ENCODE data around the gene ARHGEF10L. TPM values are rescaled to one million over a fixed set of nuclear protein-coding genes. Genes with fewer than 3 reads are reported as not detected.

ARHGEF10L gene
- total RNA-seq, 1 donor from 2014 or later = 20.3 TPM

DNA sequence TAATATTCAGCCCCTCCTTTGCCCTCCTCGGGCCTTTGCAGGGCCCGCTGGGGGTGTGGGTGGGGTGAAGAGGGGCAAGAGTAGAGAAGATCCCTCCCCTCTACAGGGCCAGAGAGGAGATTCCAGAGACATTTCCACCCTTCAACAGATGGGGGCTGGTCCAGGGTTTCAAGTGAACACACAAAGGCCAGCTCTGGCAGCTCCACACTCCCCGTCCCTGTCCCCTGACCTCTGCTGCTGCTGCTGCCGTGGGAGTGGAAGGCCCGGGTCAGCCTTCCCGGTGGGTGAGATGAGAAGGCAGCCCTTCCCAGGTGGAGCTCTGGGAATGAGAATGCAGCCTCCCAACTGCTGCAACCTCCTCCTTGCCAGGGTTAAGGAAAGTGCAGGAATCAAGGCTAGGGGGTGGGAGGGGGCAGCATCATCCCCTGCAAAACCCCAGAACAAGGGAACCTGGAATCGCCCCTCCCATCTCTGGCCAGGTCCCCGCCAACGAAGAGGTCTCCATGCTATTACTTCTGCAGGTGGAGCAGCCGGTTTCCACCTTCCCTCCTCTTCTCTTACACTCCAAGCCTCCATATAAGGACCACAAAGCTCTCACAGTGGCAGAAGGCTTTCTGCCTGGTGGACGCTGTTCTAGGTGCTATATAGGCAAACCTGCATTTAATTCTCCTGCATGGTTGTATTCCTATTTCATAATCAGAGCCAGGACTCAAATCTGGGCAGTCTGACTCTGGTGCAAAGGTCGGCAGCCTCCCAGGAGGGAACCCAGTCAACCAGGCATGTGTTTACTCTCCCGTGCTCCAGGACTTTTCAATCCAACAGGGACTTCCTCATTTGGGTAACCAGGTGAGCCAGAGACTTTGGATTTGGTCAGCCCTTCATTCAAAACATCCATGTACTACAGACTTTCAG, 22.9 kb upstream of the ARHGEF10L start:
- no peak overlapping the region for H3K9ac ChIP-seq
- Mint-ChIP-seq H3K4me1 (peaks cover 25% of the 10 kb centered on the region), H3K27ac (peak overlapping the region; percentile 79), H3K9me3 (no peaks in the 10 kb centered on the region), H3K4me3 (peak overlapping the region; percentile 57), H3K27me3 (ENCODE audit: insufficient read depth, low read depth) (peaks cover 2% of the 10 kb centered on the region), H3K36me3 (no peaks in the 10 kb centered on the region)
- no peaks in the 10 kb centered on the region for H3K79me2 ChIP-seq (ENCODE audit: low read depth)
- no peaks in the 10 kb centered on the region for H4K20me1 ChIP-seq (ENCODE audit: low read depth)
- H3F3A ChIP-seq (ENCODE audit: low read depth) = peaks cover 7% of the 10 kb centered on the region
- H3K4me3 ChIP-seq = no peak overlapping the region
- no peaks in the 10 kb centered on the region for H3K9me3 ChIP-seq (ENCODE audit: low read depth)
- H3K27ac ChIP-seq = no peak overlapping the region
- peaks cover 13% of the 10 kb centered on the region for H3K4me1 ChIP-seq
- peak overlapping the region; percentile 96 for H2AFZ ChIP-seq (replicated peaks)
- peak; percentile 54 for DNase-seq (ENCODE audit: low spot score)
- H3K36me3 ChIP-seq = no peaks in the 10 kb centered on the region
- TF ChIP-seq EZH2phosphoT487 (IDR thresholded peaks at IDR 0.05) (no peak), CTCF (IDR thresholded peaks at IDR 0.05) (peak; percentile 6)
- H3K27me3 ChIP-seq = no peaks in the 10 kb centered on the region
- H3K4me2 ChIP-seq = peak overlapping the region; percentile 39

DNA sequence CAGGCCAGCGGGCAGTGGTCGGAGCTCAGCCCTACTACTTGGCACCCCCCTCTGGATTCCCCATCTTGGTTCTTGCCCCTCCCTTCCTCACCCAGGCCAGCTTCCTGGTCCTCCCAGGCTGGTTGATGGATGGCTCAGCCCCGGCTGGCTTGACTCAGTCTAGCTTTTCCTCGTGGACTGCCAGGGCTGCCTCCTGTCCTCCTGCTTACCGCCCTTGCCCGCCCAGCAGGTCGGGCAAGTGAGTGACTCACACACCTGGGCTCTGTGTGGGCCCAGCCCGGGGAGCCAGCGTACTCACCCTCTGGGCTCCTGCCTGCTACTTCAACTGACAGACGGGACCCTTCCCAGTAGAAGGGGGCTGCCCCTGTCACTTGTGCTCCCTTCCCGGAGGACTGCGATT, 19.5 kb upstream of the ARHGEF10L start:
- Mint-ChIP-seq H3K4me3 (no peak overlapping the region), H3K27ac (peak overlapping the region; percentile 42), H3K27me3 (ENCODE audit: insufficient read depth, low read depth) (no peaks in the 10 kb centered on the region), H3K36me3 (no peaks in the 10 kb centered on the region), H3K9me3 (no peaks in the 10 kb centered on the region), H3K4me1 (peaks cover 25% of the 10 kb centered on the region)
- H3K4me2 ChIP-seq = no peak overlapping the region
- no peaks in the 10 kb centered on the region for H3K36me3 ChIP-seq
- peaks cover 7% of the 10 kb centered on the region for H3F3A ChIP-seq (ENCODE audit: low read depth)
- H3K9ac ChIP-seq = no peak overlapping the region
- no peaks in the 10 kb centered on the region for H3K9me3 ChIP-seq (ENCODE audit: low read depth)
- H3K79me2 ChIP-seq (ENCODE audit: low read depth) = no peaks in the 10 kb centered on the region
- H4K20me1 ChIP-seq (ENCODE audit: low read depth) = no peaks in the 10 kb centered on the region
- no peak overlapping the region for H3K4me3 ChIP-seq
- H3K27me3 ChIP-seq = no peaks in the 10 kb centered on the region
- DNase-seq (ENCODE audit: low spot score) = no peak
- no peak overlapping the region for H3K27ac ChIP-seq
- no peak overlapping the region for H2AFZ ChIP-seq (replicated peaks)
- TF ChIP-seq CTCF (IDR thresholded peaks at IDR 0.05) (no peak), EZH2phosphoT487 (IDR thresholded peaks at IDR 0.05) (no peak), EZH2 (IDR thresholded peaks at IDR 0.05) (no peak)
- peaks cover 13% of the 10 kb centered on the region for H3K4me1 ChIP-seq

DNA sequence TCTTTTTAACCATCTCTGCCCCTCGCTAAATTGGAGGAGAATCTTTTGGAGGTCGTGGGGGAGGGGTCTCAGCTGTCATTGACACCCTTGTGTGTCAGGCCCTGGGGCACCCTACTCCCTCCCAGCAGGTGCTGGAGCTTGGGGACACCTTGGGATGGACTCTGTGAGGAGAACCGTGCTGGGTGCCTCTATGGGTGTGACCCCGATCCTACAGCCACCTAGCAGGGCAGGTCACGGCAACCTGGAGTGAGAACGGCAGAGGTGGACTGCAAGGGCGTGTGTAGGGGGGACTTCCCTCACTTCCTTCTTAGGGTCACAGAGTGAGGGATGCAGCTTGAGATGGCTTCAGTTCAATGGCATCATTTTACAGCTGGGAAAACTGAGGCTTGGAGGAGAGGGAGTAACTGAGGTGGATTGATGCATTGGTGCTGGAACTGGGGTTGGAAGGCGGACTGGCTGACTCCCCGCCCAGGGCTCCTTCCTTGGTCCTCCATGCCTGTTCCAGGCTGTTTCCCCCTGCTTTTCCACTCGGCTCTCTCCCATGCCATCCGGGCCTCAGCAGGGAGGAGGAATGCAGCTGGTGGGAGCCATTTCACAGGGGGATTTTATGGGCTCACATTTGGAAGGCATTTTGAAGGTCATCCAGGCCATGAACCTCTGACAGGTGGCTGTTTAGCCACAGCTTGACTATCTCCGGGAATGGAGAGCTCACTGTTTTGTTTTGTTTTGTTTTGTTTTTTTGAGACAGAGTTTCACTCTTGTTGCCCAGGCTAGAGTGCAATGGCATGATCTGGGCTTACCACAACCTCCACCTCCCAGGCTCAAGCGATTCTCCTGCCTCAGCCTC, 18.8 kb upstream of the ARHGEF10L start:
- no peak for TF ChIP-seq EZH2phosphoT487 (IDR thresholded peaks at IDR 0.05)
- TF ChIP-seq CTCF (IDR thresholded peaks at IDR 0.05) = no peak
- TF ChIP-seq EZH2 (IDR thresholded peaks at IDR 0.05) = no peak
- Mint-ChIP-seq H3K4me1 (peaks cover 22% of the 10 kb centered on the region), H3K27me3 (ENCODE audit: insufficient read depth, low read depth) (no peaks in the 10 kb centered on the region), H3K36me3 (no peaks in the 10 kb centered on the region), H3K9me3 (no peaks in the 10 kb centered on the region), H3K4me3 (no peak overlapping the region), H3K27ac (peak overlapping the region; percentile 42)
- H4K20me1 ChIP-seq (ENCODE audit: low read depth) = no peaks in the 10 kb centered on the region
- no peaks in the 10 kb centered on the region for H3K79me2 ChIP-seq (ENCODE audit: low read depth)
- no peaks in the 10 kb centered on the region for H3K36me3 ChIP-seq
- H3K4me3 ChIP-seq = no peak overlapping the region
- H2AFZ ChIP-seq (replicated peaks) = no peak overlapping the region
- H3K27ac ChIP-seq = no peak overlapping the region
- peaks cover 4% of the 10 kb centered on the region for H3F3A ChIP-seq (ENCODE audit: low read depth)
- DNase-seq (ENCODE audit: low spot score) = no peak
- no peaks in the 10 kb centered on the region for H3K9me3 ChIP-seq (ENCODE audit: low read depth)
- H3K4me1 ChIP-seq = peaks cover 12% of the 10 kb centered on the region
- no peak overlapping the region for H3K9ac ChIP-seq
- no peaks in the 10 kb centered on the region for H3K27me3 ChIP-seq
- no peak overlapping the region for H3K4me2 ChIP-seq

Measured in neural progenitor cell (in vitro differentiated cells).